Measurements from ENCODE around the gene BLOC1S4.

DNA sequence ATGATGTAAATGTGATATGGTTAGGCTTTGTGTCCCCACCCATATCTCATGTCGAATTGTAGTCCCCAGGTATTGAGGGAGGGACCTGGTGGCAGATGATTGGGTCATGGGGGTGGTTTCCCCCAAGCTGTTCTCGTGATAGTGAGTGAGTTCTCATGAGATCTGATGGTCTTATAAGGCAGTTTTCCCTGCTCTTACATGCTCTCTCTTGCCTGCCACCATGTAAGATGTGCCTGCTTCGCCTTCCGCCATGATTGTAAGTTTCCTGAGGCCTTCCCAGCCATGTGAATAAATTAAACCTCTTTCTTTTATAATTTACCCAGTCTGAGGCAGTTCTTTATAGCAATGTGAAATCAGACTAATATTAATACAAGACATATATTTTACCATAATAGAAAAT is 23.9 kb downstream of the BLOC1S4 start:
- TF ChIP-seq, protein P1, sequence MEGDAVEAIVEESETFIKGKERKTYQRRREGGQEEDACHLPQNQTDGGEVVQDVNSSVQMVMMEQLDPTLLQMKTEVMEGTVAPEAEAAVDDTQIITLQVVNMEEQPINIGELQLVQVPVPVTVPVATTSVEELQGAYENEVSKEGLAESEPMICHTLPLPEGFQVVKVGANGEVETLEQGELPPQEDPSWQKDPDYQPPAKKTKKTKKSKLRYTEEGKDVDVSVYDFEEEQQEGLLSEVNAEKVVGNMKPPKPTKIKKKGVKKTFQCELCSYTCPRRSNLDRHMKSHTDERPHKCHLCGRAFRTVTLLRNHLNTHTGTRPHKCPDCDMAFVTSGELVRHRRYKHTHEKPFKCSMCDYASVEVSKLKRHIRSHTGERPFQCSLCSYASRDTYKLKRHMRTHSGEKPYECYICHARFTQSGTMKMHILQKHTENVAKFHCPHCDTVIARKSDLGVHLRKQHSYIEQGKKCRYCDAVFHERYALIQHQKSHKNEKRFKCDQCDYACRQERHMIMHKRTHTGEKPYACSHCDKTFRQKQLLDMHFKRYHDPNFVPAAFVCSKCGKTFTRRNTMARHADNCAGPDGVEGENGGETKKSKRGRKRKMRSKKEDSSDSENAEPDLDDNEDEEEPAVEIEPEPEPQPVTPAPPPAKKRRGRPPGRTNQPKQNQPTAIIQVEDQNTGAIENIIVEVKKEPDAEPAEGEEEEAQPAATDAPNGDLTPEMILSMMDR (conservative IDR thresholded peaks at IDR 0.05; ENCODE audit: low read depth, low read length), result no peak
- TF ChIP-seq EZH2 (IDR thresholded peaks at IDR 0.05; ENCODE audit: low read length, unreplicated experiment) (no peak), EZH2phosphoT487 (IDR thresholded peaks at IDR 0.05; ENCODE audit: borderline replicate concordance, low read length) (no peak)
